Breast epithelium (tissue), 3 donors: ENCODE results near the gene CAV1.

Source experiments
- POLR2A ChIP-seq: fragments of 450-650 bp; IDR thresholded peaks from one replicate; pipeline ENCODE4 v1.6.1; 2016; ENCODE audit warnings: antibody characterized with exemption, mild to moderate bottlenecking, moderate library complexity
- POLR2AphosphoS5 ChIP-seq, 3 donors: sonication (generic); formaldehyde crosslinking; IDR thresholded peaks; one replicate each; pipeline ENCODE4 v1.6.1; 2017; ENCODE audit warnings: antibody characterized with exemption in 3 of 3
- TF ChIP-seq, protein P1 (sequence below), 3 donors: fragments of 450-650 bp; IDR thresholded peaks; one replicate each; pipeline ENCODE4 v1.5.1; 2016 to 2017; ENCODE audit warnings: antibody characterized with exemption in 3 of 3, mild to moderate bottlenecking in 3 of 3, moderate library complexity in 3 of 3

DNA sequence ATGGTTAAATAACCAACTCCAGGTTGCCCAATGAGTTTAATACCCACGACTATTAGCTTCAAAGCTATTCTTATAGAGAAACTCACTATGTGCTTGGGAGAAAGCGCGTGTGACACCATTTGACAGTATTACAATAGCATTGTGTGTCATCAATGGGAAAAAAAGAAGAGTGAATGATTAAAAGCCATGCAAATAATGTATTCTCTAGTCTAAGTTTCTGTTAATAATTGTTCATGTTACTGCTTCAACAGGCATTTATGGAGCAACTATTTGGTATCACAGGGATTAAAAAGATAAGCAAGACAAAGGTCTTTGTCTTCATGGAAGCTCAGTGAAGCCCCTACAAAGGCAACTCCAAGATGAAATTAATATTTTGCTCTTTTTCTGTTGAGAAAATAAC is 47.2 kb downstream of the CAV1 start:
- TF ChIP-seq POLR2A (no peak), POLR2AphosphoS5 (IDR thresholded peaks at IDR 0.05) (no peak)
- TF ChIP-seq, protein P1, sequence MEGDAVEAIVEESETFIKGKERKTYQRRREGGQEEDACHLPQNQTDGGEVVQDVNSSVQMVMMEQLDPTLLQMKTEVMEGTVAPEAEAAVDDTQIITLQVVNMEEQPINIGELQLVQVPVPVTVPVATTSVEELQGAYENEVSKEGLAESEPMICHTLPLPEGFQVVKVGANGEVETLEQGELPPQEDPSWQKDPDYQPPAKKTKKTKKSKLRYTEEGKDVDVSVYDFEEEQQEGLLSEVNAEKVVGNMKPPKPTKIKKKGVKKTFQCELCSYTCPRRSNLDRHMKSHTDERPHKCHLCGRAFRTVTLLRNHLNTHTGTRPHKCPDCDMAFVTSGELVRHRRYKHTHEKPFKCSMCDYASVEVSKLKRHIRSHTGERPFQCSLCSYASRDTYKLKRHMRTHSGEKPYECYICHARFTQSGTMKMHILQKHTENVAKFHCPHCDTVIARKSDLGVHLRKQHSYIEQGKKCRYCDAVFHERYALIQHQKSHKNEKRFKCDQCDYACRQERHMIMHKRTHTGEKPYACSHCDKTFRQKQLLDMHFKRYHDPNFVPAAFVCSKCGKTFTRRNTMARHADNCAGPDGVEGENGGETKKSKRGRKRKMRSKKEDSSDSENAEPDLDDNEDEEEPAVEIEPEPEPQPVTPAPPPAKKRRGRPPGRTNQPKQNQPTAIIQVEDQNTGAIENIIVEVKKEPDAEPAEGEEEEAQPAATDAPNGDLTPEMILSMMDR (IDR thresholded peaks at IDR 0.05) = no peak
